Keratinocyte (primary cell): ENCODE data around the gene SP5.

Experiments
- CTCF ChIP-seq, 3 experiments: IDR thresholded peaks in 1 of 3; conservative IDR thresholded peaks in 1 of 3; optimal IDR thresholded peaks in 1 of 3; 2 replicates in 2 of 3; 3 replicates in 1 of 3; pipeline versions ENCODE3 to v1.5.1; 2011; ENCODE audit warnings: low read length in 3 of 3, mild to moderate bottlenecking in 3 of 3, moderate library complexity in 2 of 3, control low read depth in 1 of 3, inconsistent platforms in 1 of 3; ENCODE audit not compliant: insufficient read depth in 2 of 3; ENCODE audit errors: extremely low read depth in 1 of 3
- EZH2 ChIP-seq: IDR thresholded peaks from one replicate; pipeline ENCODE4 v1.6.1; 2012; ENCODE audit warnings: inconsistent platforms, mild to moderate bottlenecking, low read length, moderate library complexity

- TF ChIP-seq EZH2 (no peak), CTCF (optimal IDR thresholded peaks at IDR 0.05 in 1 of 3, IDR thresholded peaks at IDR 0.05 in 1 of 3, conservative IDR thresholded peaks at IDR 0.05 in 1 of 3; ENCODE audit: extremely low read depth in 1 of 3, insufficient read depth in 2 of 3, low read length in 3 of 3) (no peak)
Observed at GRCh38 chr2:170723446-170723958, 8.4 kb downstream of the SP5 start.
